ENCODE measurements around the gene PLAC8.

DNA sequence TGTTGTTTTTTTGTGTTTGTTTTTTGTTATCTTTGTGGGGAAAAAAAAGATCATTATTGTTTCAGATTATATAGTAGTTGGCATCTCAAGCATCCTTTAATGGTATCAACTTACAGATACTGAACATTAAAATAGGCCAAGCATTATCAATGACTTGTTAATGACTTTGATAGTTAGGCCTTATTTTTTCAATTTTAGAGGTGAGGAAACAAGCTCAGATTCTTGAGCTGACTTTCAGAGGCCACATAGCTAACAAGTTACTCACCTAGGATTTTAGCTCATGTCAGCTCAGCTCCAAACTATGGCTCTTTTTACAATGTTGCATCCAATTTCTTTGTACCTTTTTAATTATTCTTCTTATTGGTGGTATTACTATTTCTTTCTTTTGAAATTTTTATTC is 471 bp upstream of the PLAC8 start:
- TF ChIP-seq, protein P1, sequence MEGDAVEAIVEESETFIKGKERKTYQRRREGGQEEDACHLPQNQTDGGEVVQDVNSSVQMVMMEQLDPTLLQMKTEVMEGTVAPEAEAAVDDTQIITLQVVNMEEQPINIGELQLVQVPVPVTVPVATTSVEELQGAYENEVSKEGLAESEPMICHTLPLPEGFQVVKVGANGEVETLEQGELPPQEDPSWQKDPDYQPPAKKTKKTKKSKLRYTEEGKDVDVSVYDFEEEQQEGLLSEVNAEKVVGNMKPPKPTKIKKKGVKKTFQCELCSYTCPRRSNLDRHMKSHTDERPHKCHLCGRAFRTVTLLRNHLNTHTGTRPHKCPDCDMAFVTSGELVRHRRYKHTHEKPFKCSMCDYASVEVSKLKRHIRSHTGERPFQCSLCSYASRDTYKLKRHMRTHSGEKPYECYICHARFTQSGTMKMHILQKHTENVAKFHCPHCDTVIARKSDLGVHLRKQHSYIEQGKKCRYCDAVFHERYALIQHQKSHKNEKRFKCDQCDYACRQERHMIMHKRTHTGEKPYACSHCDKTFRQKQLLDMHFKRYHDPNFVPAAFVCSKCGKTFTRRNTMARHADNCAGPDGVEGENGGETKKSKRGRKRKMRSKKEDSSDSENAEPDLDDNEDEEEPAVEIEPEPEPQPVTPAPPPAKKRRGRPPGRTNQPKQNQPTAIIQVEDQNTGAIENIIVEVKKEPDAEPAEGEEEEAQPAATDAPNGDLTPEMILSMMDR (IDR thresholded peaks at IDR 0.05), result no peak
- TF ChIP-seq POLR2AphosphoS5 (IDR thresholded peaks at IDR 0.05) (no peak), POLR2A (IDR thresholded peaks at IDR 0.05) (no peak)

Measured in stomach (tissue), 4 donors.